Fibroblast of lung (primary cell): ENCODE data around the gene IL32. TPM values are rescaled to one million over a fixed set of nuclear protein-coding genes. Genes with fewer than 3 reads are reported as not detected.

Experiments used
- DNase-seq, 2 donors: peaks; one replicate each; pipeline versions ENCODE4 v3.0.0 to v3.0.0-alpha.2; 2010; ENCODE audit warnings: low read depth in 2 of 2
- H2AFZ ChIP-seq: 2 replicates; pipeline ENCODE4 v1.5.1; 2012; ENCODE audit warnings: low read length, control low read depth, inconsistent platforms
- H3K27ac ChIP-seq: 2 replicates; pipeline ENCODE4 v1.5.1; 2011; ENCODE audit warnings: low read length, control low read depth; ENCODE audit not compliant: insufficient read depth
- H3K27me3 ChIP-seq: 2 replicates; pipeline ENCODE4 v1.5.1; 2011; ENCODE audit warnings: mild to moderate bottlenecking, low read length; ENCODE audit not compliant: control insufficient read depth, insufficient read depth
- H3K36me3 ChIP-seq: 2 replicates; pipeline ENCODE4 v1.5.1; 2011; ENCODE audit warnings: low read length; ENCODE audit not compliant: control insufficient read depth, insufficient read depth
- H3K4me1 ChIP-seq: 2 replicates; pipeline ENCODE4 v1.5.1; 2011; ENCODE audit warnings: low read length; ENCODE audit not compliant: control insufficient read depth, insufficient read depth; ENCODE audit errors: extremely low read depth
- H3K4me2 ChIP-seq: 2 replicates; pipeline ENCODE4 v1.5.1; 2011; ENCODE audit warnings: low read length, control low read depth; ENCODE audit not compliant: insufficient read depth; ENCODE audit errors: extremely low read depth
- H3K4me3 ChIP-seq, 4 experiments: fragments of 200-600 bp in 1 of 4; sonication (generic) in 1 of 4; replicated peaks in 1 of 4; 2 replicates each; pipeline ENCODE4 v1.5.1; 2011 to 2016; ENCODE audit warnings: low read length in 4 of 4, low read depth in 3 of 4, mild to moderate bottlenecking in 3 of 4, control low read depth in 2 of 4, inconsistent platforms in 1 of 4, mixed read lengths in 1 of 4; ENCODE audit not compliant: insufficient read depth in 1 of 4; ENCODE audit errors: control extremely low read depth in 1 of 4
- H3K79me2 ChIP-seq: 2 replicates; pipeline ENCODE4 v1.5.1; 2012; ENCODE audit warnings: mild to moderate bottlenecking, low read length, inconsistent platforms; ENCODE audit not compliant: control insufficient read depth, insufficient read depth
- H3K9ac ChIP-seq: 2 replicates; pipeline ENCODE4 v1.5.1; 2011; ENCODE audit warnings: mild to moderate bottlenecking, low read length, control low read depth; ENCODE audit not compliant: insufficient read depth
- H3K9me3 ChIP-seq: 2 replicates; pipeline ENCODE4 v1.5.1; 2012; ENCODE audit warnings: low read depth, low read length; ENCODE audit not compliant: control insufficient read depth, insufficient read depth
- H4K20me1 ChIP-seq: 2 replicates; pipeline ENCODE4 v1.5.1; 2011; ENCODE audit warnings: low read length; ENCODE audit not compliant: control insufficient read depth, insufficient read depth; ENCODE audit errors: extremely low read depth
- EZH2 ChIP-seq: IDR thresholded peaks from 2 replicates; pipeline ENCODE4 v1.5.1; 2012; ENCODE audit warnings: low read length, control low read depth, mild to moderate bottlenecking; ENCODE audit errors: missing control alignments
- polyA minus RNA-seq: library from RNA; depleted of rRNA, polyadenylated mRNA; stranded (reverse); fragments of >200 nt; gene quantifications from 2 replicates; pipeline ENCODE4 v1.2.3, GENCODE V29; 2011; ENCODE audit warnings: low replicate concordance
- polyA plus RNA-seq, 2 donors: library from polyadenylated mRNA; depleted of rRNA in 1 of 2; stranded (reverse) in 1 of 2; unstranded in 1 of 2; fragments of >200 nt; gene quantifications; 2 replicates each; pipeline ENCODE4 v1.2.1, GENCODE V29; 2011 to 2012; ENCODE audit warnings: missing spikeins in 1 of 2
- total RNA-seq: library from RNA; depleted of rRNA; stranded (reverse); fragments of >200 nt; gene quantifications from 2 replicates; pipeline ENCODE4 v1.2.1, GENCODE V29; 2014
- TF ChIP-seq, protein P1 (sequence below), 2 donors: IDR thresholded peaks in 1 of 2; conservative IDR thresholded peaks in 1 of 2; 1 replicate in 1 of 2; 2 replicates in 1 of 2; pipeline ENCODE4 v1.5.1; 2011 to 2012; ENCODE audit warnings: low read length in 2 of 2, control low read depth in 1 of 2, inconsistent platforms in 1 of 2, low read depth in 1 of 2, mild to moderate bottlenecking in 1 of 2

Gene IL32, protein sequence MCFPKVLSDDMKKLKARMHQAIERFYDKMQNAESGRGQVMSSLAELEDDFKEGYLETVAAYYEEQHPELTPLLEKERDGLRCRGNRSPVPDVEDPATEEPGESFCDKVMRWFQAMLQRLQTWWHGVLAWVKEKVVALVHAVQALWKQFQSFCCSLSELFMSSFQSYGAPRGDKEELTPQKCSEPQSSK
- total RNA-seq (4.4 and 5.1 TPM in 2 replicates), polyA plus RNA-seq (1.4 and 4.1 TPM in 2 replicates), polyA minus RNA-seq (8.2 and 10.2 TPM in 2 replicates)
- 1.9 and 5.0 TPM in 2 replicates for polyA plus RNA-seq (2012)

DNA sequence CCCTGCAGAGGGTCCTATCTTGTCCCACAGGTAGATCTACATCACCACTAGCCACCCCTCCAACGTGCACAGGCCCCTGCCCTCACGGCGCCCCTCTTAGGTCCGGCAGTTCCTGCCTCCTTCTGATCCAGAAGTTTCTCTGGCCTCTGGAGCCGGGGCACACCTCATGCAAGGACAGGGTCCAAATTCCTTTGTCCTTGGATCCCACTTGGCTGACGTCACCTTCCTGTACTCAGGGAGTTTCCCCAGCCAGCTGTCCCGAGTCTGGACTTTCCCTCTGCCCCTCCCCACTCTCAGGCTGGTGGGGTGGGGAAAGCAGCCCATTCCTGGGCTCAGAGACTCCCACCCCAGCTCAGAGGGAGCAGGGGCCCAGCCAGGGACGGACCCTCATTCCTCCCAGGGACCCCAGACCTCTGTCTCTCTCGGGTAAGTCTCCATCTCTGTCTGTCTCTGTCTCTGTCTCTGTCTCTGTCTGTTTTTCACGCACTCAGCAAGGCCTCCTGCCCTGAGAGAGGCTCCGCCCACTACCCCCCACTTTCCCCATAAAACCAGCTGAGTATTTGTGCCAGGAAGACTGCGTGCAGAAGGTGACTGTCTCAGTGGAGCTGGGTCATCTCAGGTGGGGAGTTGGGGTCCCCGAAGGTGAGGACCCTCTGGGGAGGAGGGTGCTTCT lies at the start of gene IL32:
IL32 (plus strand) TSS at position 572 of the 673 bp plus-strand sequence. CDS start 172 bp downstream, outside the sequence.
- H3K36me3 ChIP-seq, result no peaks in the 10 kb centered on the region
- no peak for TF ChIP-seq EZH2
- TF ChIP-seq, protein P1, sequence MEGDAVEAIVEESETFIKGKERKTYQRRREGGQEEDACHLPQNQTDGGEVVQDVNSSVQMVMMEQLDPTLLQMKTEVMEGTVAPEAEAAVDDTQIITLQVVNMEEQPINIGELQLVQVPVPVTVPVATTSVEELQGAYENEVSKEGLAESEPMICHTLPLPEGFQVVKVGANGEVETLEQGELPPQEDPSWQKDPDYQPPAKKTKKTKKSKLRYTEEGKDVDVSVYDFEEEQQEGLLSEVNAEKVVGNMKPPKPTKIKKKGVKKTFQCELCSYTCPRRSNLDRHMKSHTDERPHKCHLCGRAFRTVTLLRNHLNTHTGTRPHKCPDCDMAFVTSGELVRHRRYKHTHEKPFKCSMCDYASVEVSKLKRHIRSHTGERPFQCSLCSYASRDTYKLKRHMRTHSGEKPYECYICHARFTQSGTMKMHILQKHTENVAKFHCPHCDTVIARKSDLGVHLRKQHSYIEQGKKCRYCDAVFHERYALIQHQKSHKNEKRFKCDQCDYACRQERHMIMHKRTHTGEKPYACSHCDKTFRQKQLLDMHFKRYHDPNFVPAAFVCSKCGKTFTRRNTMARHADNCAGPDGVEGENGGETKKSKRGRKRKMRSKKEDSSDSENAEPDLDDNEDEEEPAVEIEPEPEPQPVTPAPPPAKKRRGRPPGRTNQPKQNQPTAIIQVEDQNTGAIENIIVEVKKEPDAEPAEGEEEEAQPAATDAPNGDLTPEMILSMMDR (conservative IDR thresholded peaks at IDR 0.05 in 1 of 2, IDR thresholded peaks at IDR 0.05 in 1 of 2; ENCODE audit: low read depth in 1 of 2, low read length in 2 of 2), result no peak
- no peaks in the 10 kb centered on the region for H3K9me3 ChIP-seq
- H3K4me2 ChIP-seq, result no peak within 1 kb of the TSS
- no peak within 1 kb of the TSS for H2AFZ ChIP-seq
- DNase-seq, result peak; percentile 47 to 57
- peaks cover 3% of the 10 kb centered on the region for H3K4me1 ChIP-seq
- H3K27me3 ChIP-seq, result no peaks in the 10 kb centered on the region
- no peak within 1 kb of the TSS for H3K27ac ChIP-seq
- H3K79me2 ChIP-seq, result no peaks in the 10 kb centered on the region
- H4K20me1 ChIP-seq, result no peaks in the 10 kb centered on the region
- no peak within 1 kb of the TSS for H3K9ac ChIP-seq
- H3K4me3 ChIP-seq, result peak within 1 kb of the TSS in 1 of 4 experiments; percentile 53

DNA sequence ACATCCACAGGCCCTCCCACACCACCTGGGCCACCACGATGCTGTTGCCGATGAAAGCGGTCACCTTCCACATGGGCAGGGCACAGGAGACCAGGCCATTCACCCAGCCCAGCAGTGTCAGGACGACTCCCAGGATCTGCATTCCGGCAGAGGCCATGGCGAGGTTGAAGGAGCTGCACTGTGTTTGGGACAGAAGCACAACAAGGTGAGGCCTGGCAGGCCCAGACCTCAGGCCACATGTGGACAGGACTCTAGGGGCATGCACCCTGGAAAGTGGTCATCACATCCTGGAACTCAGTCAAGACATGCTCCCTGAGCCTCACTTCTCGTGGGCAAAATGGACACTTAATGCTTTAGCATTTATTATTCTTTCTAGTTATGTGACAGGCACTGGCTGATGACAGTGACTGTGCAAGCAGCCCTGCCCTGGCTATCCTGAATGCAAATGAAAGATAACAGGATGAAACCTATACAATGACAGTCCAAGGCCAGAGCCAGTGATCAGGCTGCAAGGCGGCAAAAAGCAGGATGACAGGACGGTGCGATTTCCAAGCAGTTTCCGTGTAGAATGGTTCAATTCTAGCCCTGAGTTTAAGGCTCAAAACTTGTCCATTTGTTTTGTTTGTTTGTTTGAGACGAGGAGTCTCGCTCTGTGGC lies 49.4 kb upstream of the IL32 start:
- TF ChIP-seq EZH2, result no peak
- TF ChIP-seq, protein P1 (conservative IDR thresholded peaks at IDR 0.05 in 1 of 2, IDR thresholded peaks at IDR 0.05 in 1 of 2; ENCODE audit: low read depth in 1 of 2, low read length in 2 of 2), result no peak
- Histone ChIP-seq H3K4me3 (no peak overlapping the region), H3K79me2 (no peaks in the 10 kb centered on the region), H3K36me3 (no peaks in the 10 kb centered on the region), H3K4me1 (no peaks in the 10 kb centered on the region), H3K27me3 (peaks cover 24% of the 10 kb centered on the region), H4K20me1 (no peaks in the 10 kb centered on the region), H3K9ac (no peak overlapping the region), H3K4me2 (no peak overlapping the region), H3K27ac (no peak overlapping the region), H3K9me3 (no peaks in the 10 kb centered on the region), H2AFZ (no peak overlapping the region)
- no peak for DNase-seq

DNA sequence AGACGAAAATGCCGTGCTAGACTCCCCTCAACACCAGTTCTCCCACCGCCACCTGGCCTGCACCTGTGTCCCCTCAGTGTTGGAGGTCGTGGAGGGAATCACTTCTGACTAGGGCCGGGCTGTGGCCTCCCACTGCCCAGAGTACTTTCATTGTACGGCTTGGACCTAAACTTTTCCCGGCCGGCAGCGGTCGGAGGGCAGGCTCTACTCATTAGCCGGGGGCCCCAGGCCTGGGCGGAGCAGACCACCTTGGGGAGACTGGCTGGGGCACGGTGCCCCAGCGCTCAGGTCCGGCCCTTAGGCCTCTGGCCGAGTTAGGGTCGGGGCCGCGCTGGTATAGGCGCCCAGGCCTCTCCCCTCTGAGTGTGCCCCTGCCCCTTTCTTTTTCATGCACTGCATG lies 48.1 kb upstream of the IL32 start:
- no peak for DNase-seq
- Histone ChIP-seq H3K27me3 (peaks cover 15% of the 10 kb centered on the region), H3K4me1 (no peaks in the 10 kb centered on the region), H3K79me2 (no peaks in the 10 kb centered on the region), H4K20me1 (no peaks in the 10 kb centered on the region), H3K4me3 (no peak overlapping the region), H2AFZ (no peak overlapping the region), H3K36me3 (peaks cover 6% of the 10 kb centered on the region), H3K9me3 (no peaks in the 10 kb centered on the region), H3K9ac (no peak overlapping the region), H3K27ac (no peak overlapping the region), H3K4me2 (no peak overlapping the region)
- TF ChIP-seq, protein P1 (conservative IDR thresholded peaks at IDR 0.05 in 1 of 2, IDR thresholded peaks at IDR 0.05 in 1 of 2; ENCODE audit: low read depth in 1 of 2, low read length in 2 of 2), result no peak
- TF ChIP-seq EZH2, result no peak
